SK-N-DZ (cell line): ENCODE data around the gene FHOD3.
A peak's percentile ranks its signal among the peaks of the same experiment; 100 is the strongest.
"Not testable (repeated sequence)": the region's sequence is repeated elsewhere in the genome, so short reads cannot be mapped to it uniquely, and the experiment has no call there.

Experiments
- DNase-seq: peaks from one replicate; pipeline ENCODE4 v3.0.0-alpha.2; 2015; ENCODE audit warnings: low spot score

The FHOD3 gene

GRCh38 chr18:36737316-36737715 is 439.8 kb downstream of the FHOD3 start:
- DNase-seq = no peak

GRCh38 chr18:36744261-36744876 is 446.9 kb downstream of the FHOD3 start:
- no peak for DNase-seq

- no peak for DNase-seq
Measured at GRCh38 chr18:36745219-36745975, 447.9 kb downstream of the FHOD3 start.

- DNase-seq = no peak
Measured at GRCh38 chr18:36752929-36753865, 455.7 kb downstream of the FHOD3 start.

GRCh38 chr18:36756242-36756641 is 458.7 kb downstream of the FHOD3 start:
- DNase-seq = no peak

GRCh38 chr18:36757081-36757480 is 459.6 kb downstream of the FHOD3 start:
- DNase-seq = peak; percentile 26

- no peak for DNase-seq
Measured at GRCh38 chr18:36757991-36758390, 460.5 kb downstream of the FHOD3 start.

- DNase-seq = peak; percentile 20
Measured at GRCh38 chr18:36758623-36759022, 461.1 kb downstream of the FHOD3 start.

GRCh38 chr18:36759167-36759776 is 461.8 kb downstream of the FHOD3 start:
- DNase-seq = no peak

- no peak for DNase-seq
Measured at GRCh38 chr18:36760598-36760997, 463.1 kb downstream of the FHOD3 start.

GRCh38 chr18:36761186-36761698 is 463.7 kb downstream of the FHOD3 start:
- no peak for DNase-seq

GRCh38 chr18:36762074-36762473 is 464.6 kb downstream of the FHOD3 start:
- no peak for DNase-seq

- DNase-seq = not testable (repeated sequence)
Measured at GRCh38 chr18:36762965-36763364, 465.5 kb downstream of the FHOD3 start.

GRCh38 chr18:36766836-36767235 is 469.3 kb downstream of the FHOD3 start:
- no peak for DNase-seq

GRCh38 chr18:36769172-36769571 is 471.7 kb downstream of the FHOD3 start:
- no peak for DNase-seq

GRCh38 chr18:36769611-36770314 is 472.2 kb downstream of the FHOD3 start:
- no peak for DNase-seq

GRCh38 chr18:36770315-36770946 is 472.9 kb downstream of the FHOD3 start:
- no peak for DNase-seq

- no peak for DNase-seq
Measured at GRCh38 chr18:36771245-36771644, 473.7 kb downstream of the FHOD3 start.

GRCh38 chr18:36772241-36772723 is 474.8 kb downstream of the FHOD3 start:
- DNase-seq = no peak

- no peak for DNase-seq
Measured at GRCh38 chr18:36775396-36775795, 477.9 kb downstream of the FHOD3 start.
